HepG2 (cell line): Measurements from ENCODE around the gene BEAN1. TPM values are rescaled to one million over a fixed set of nuclear protein-coding genes. Genes with fewer than 3 reads are reported as not detected.

Experiments used
- CERS6 ChIP-seq: sonication (generic); formaldehyde crosslinking; IDR thresholded peaks from 2 replicates; pipeline ENCODE4 v1.5.0; 2020; ENCODE audit warnings: missing genetic modification reagents
- DR1 ChIP-seq: sonication (generic); formaldehyde crosslinking; IDR thresholded peaks from 2 replicates; pipeline ENCODE4 v1.8.0; 2021; ENCODE audit warnings: mild to moderate bottlenecking, missing genetic modification reagents, inconsistent platforms
- EP300 ChIP-seq, 3 experiments: sonication (generic) in 1 of 3; formaldehyde crosslinking in 1 of 3; IDR thresholded peaks; 2 replicates each; pipeline versions ENCODE4 v1.5.1 to v1.6.1; 2011 to 2020; ENCODE audit warnings: low read depth in 2 of 3, low read length in 2 of 3, borderline replicate concordance in 1 of 3, improper control_type of control experiment in 1 of 3, mild to moderate bottlenecking in 1 of 3, missing genetic modification reagents in 1 of 3, moderate library complexity in 1 of 3
- ETV6 ChIP-seq: sonication (generic); formaldehyde crosslinking; conservative IDR thresholded peaks from 2 replicates; pipeline ENCODE4 v1.4.0; 2020; ENCODE audit warnings: missing genetic modification reagents
- FOXK1 ChIP-seq: sonication (generic); formaldehyde crosslinking; IDR thresholded peaks from 2 replicates; pipeline ENCODE4 v1.4.0; 2020; ENCODE audit warnings: low read depth, missing genetic modification reagents, borderline replicate concordance
- KAT7 ChIP-seq: IDR thresholded peaks from 2 replicates; pipeline ENCODE4 v1.6.1; 2018; ENCODE audit warnings: borderline replicate concordance, missing compliant biosample characterization
- MAFG ChIP-seq: sonication (generic); formaldehyde crosslinking; IDR thresholded peaks from 2 replicates; pipeline ENCODE4 v1.5.1; 2020; ENCODE audit warnings: mild to moderate bottlenecking, missing genetic modification reagents
- MEIS1 ChIP-seq: sonication (generic); formaldehyde crosslinking; IDR thresholded peaks from 2 replicates; pipeline ENCODE4 v1.9.0; 2021; ENCODE audit warnings: mild to moderate bottlenecking, missing genetic modification reagents, moderate library complexity, borderline replicate concordance
- MTF2 ChIP-seq: sonication (generic); formaldehyde crosslinking; IDR thresholded peaks from 2 replicates; pipeline ENCODE4 v1.5.0; 2020; ENCODE audit warnings: missing genetic modification reagents, borderline replicate concordance
- PAXIP1 ChIP-seq: sonication (generic); formaldehyde crosslinking; conservative IDR thresholded peaks from 2 replicates; pipeline ENCODE4 v1.4.0; 2020; ENCODE audit warnings: mild to moderate bottlenecking, missing genetic modification reagents, moderate library complexity
- PHF21A ChIP-seq: sonication (generic); formaldehyde crosslinking; IDR thresholded peaks from 2 replicates; pipeline ENCODE4 v1.5.0; 2020; ENCODE audit warnings: mild to moderate bottlenecking, missing genetic modification reagents
- POLR2G ChIP-seq: fragments of 200-400 bp; formaldehyde crosslinking; IDR thresholded peaks from 2 replicates; pipeline ENCODE4 v1.6.1; 2018; ENCODE audit warnings: mild to moderate bottlenecking, low read depth, low read length, moderate library complexity
- RBAK ChIP-seq: sonication (generic); formaldehyde crosslinking; IDR thresholded peaks from 2 replicates; pipeline ENCODE4 v1.5.1; 2020; ENCODE audit warnings: mild to moderate bottlenecking, missing genetic modification reagents
- STAT6 ChIP-seq: sonication (generic); formaldehyde crosslinking; IDR thresholded peaks from 2 replicates; pipeline ENCODE4 v1.4.0; 2020; ENCODE audit warnings: missing genetic modification reagents, mild to moderate bottlenecking, borderline replicate concordance
- TBP ChIP-seq: sonication (generic); formaldehyde crosslinking; IDR thresholded peaks from 2 replicates; pipeline ENCODE4 v1.5.0; 2020; ENCODE audit warnings: missing genetic modification reagents
- TEF ChIP-seq: sonication (generic); formaldehyde crosslinking; IDR thresholded peaks from 2 replicates; pipeline ENCODE4 v1.5.0; 2020; ENCODE audit warnings: missing genetic modification reagents
- TOPORS ChIP-seq: sonication (generic); formaldehyde crosslinking; IDR thresholded peaks from 2 replicates; pipeline ENCODE4 v1.8.0; 2023; ENCODE audit warnings: mild to moderate bottlenecking, missing genetic modification reagents
- ZFP1 ChIP-seq: IDR thresholded peaks from 2 replicates; pipeline ENCODE4 v1.6.1; 2016
- ZNF10 ChIP-seq: sonication (generic); formaldehyde crosslinking; IDR thresholded peaks from 2 replicates; pipeline ENCODE4 v1.4.0; 2020; ENCODE audit warnings: mild to moderate bottlenecking, low read depth, missing genetic modification reagents, borderline replicate concordance
- ZNF746 ChIP-seq: sonication (generic); formaldehyde crosslinking; IDR thresholded peaks from 2 replicates; pipeline ENCODE4 v1.8.0; 2022; ENCODE audit warnings: mild to moderate bottlenecking, missing genetic modification reagents
- ZNF879 ChIP-seq: sonication (generic); formaldehyde crosslinking; IDR thresholded peaks from 2 replicates; pipeline ENCODE4 v1.8.1; 2023; ENCODE audit warnings: missing genetic modification reagents
- polyA plus RNA-seq, 8 experiments: library from polyadenylated mRNA; depleted of rRNA in 3 of 8; stranded (reverse) in 7 of 8; unstranded in 1 of 8; fragments of >200 nt; fragmentation: Illumina TruSeq in 4 of 8; extraction: Trizol in 4 of 8; gene quantifications; 2 replicates each; pipeline versions ENCODE4 v1.2.1 to v1.2.3, GENCODE V29; 2011 to 2016; ENCODE audit warnings: low read depth in 4 of 8, missing spikeins in 1 of 8, mixed read lengths in 1 of 8; ENCODE audit not compliant: insufficient read depth in 1 of 8
- total RNA-seq, 5 experiments: library from RNA; depleted of rRNA; stranded (reverse); fragments of >200 nt; fragmentation: Illumina TruSeq; extraction: Trizol; gene quantifications; 2 replicates each; pipeline ENCODE4 v1.2.3, GENCODE V29; 2016; ENCODE audit warnings: low read depth in 1 of 5

Gene BEAN1
- total and polyA plus RNA-seq, 2 of the 13 experiments (the other 11 are each of a cell fraction or from before 2014, with no cell fraction given): 0.53 to 1.4 TPM

GRCh38 chr16:66406534-66407221, 20.4 kb upstream of the BEAN1 start (continued):
- TF ChIP-seq POLR2G: no peak; the same call in 1 of the 2 replicates
- peak; percentile 59; the same call in 1 of the 2 replicates for TF ChIP-seq PAXIP1 (CRISPR knock-in tag)
- TF ChIP-seq KAT7: no peak
- no peak for TF ChIP-seq TEF
- TF ChIP-seq STAT6 (CRISPR knock-in tag): no peak; the same call in 1 of the 2 replicates
- no peak for TF ChIP-seq MEIS1 (CRISPR knock-in tag)
- no peak for TF ChIP-seq DR1 (CRISPR knock-in tag)
- 0 out of 2 replicates have a peak, but pooled peaks have one; percentile 64 for TF ChIP-seq RBAK (CRISPR knock-in tag)
- TF ChIP-seq PHF21A: peak; percentile 91
- TF ChIP-seq EP300 (IDR thresholded peaks at IDR 0.05; ENCODE audit: low read depth in 2 of 2, low read length in 2 of 2): no peak; a peak in 1 of 4 replicates
- TF ChIP-seq EP300 (CRISPR knock-in tag; IDR thresholded peaks at IDR 0.05; ENCODE audit: borderline replicate concordance): peak; percentile 47; the same call in 1 of the 2 replicates
- no peak for TF ChIP-seq CERS6
- TF ChIP-seq FOXK1: peak; percentile 38; the same call in 1 of the 2 replicates
- no peak for TF ChIP-seq MAFG (CRISPR knock-in tag)
- no peak; the same call in 1 of the 2 replicates for TF ChIP-seq ZNF746 (CRISPR knock-in tag)
- peak; percentile 18; the same call in 1 of the 2 replicates for TF ChIP-seq ZFP1 (CRISPR knock-in tag)
- TF ChIP-seq ZNF10 (CRISPR knock-in tag): no peak
- TF ChIP-seq ETV6 (CRISPR knock-in tag): no peak; the same call in 1 of the 2 replicates
- TF ChIP-seq TBP (CRISPR knock-in tag): no peak
- TF ChIP-seq MTF2 (CRISPR knock-in tag): no peak
- no peak for TF ChIP-seq TOPORS (CRISPR knock-in tag)
- TF ChIP-seq ZNF879 (CRISPR knock-in tag): no peak
